Erythroblast (primary cell): ENCODE data around the gene IMMP2L.

Experiments used
- GATA1 ChIP-seq: IDR thresholded peaks from 2 replicates; pipeline ENCODE4 v1.6.1; 2011; ENCODE audit warnings: low read depth, mild to moderate bottlenecking, control low read depth, low read length, moderate library complexity
- POLR2A ChIP-seq: IDR thresholded peaks from 2 replicates; pipeline ENCODE4 v1.6.1; 2011; ENCODE audit warnings: mild to moderate bottlenecking, low read length

DNA sequence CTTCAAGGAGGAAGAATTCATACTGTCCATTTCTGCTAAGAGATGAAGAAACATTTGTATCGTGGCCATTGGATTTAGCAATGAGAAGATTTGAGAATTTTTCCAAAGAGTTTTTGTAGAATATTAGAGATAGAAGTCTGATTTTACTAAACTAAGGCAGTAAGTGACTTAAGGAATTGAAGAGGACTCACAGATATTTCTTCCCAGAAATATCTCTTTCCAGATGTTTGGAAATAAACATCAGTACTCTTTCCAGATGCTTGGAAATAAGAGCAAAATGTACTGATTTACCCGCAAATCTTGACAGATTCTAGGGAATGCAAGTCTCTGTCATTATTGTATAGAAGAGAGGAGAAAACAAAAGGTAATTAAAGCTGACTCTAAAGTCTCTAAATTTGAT is 91.3 kb downstream of the IMMP2L start:
- TF ChIP-seq POLR2A = no peak
- TF ChIP-seq GATA1 = no peak
